ENCODE data around the gene KMO.

DNA sequence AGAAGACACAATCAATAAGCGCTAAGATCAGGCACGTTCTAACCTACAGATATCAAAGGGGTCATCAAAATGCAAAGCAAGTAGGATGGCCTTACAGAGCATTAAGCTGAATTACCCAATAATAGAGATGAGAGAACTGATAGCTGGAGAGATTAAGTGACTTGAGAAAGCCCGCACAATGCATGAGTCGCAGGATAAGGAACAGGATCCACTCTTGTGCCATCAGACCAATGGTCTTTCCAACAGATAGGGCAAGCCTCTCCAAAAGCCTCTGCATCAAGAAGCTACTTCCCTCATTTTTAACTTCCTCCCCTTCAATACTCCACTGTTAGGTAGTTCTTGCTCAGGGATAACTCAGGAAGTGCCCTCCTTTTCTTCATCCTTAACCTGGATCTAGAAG, 105.4 kb downstream of the KMO start:
- TF ChIP-seq CTCF (IDR thresholded peaks at IDR 0.05), result no peak
- no peak for TF ChIP-seq EZH2 (IDR thresholded peaks at IDR 0.05)
- TF ChIP-seq EZH2phosphoT487 (IDR thresholded peaks at IDR 0.05), result no peak

All from neural progenitor cell (in vitro differentiated cells).